Fibroblast of skin of right quadriceps (primary cell): ENCODE data around the gene HBEGF.

ENCODE experiments used
- DNase-seq: peaks from one replicate; pipeline ENCODE4 v3.0.0-alpha.2; 2013

Gene HBEGF

GRCh38 chr5:140331638-140332037 lies 14.8 kb downstream of the HBEGF start:
- DNase-seq = no peak

GRCh38 chr5:140329739-140330481 lies 16.5 kb downstream of the HBEGF start:
- no peak for DNase-seq

GRCh38 chr5:140328036-140328764 lies 18.2 kb downstream of the HBEGF start:
- DNase-seq = no peak

- DNase-seq = peak; percentile 76
Observed at GRCh38 chr5:140327589-140327988, 18.8 kb downstream of the HBEGF start.

- DNase-seq = no peak
Observed at GRCh38 chr5:140325486-140325885, 20.9 kb downstream of the HBEGF start.

- DNase-seq = peak; percentile 80
Observed at GRCh38 chr5:140324617-140325241, 21.7 kb downstream of the HBEGF start.

GRCh38 chr5:140324041-140324600 lies 22.3 kb downstream of the HBEGF start:
- DNase-seq = peak; percentile 31

GRCh38 chr5:140322751-140323731 lies 23.4 kb downstream of the HBEGF start:
- peak; percentile 97 for DNase-seq

GRCh38 chr5:140321796-140322195 lies 24.6 kb downstream of the HBEGF start:
- no peak for DNase-seq

GRCh38 chr5:140319833-140320232 lies 26.6 kb downstream of the HBEGF start:
- DNase-seq = no peak

GRCh38 chr5:140318792-140319191 lies 27.6 kb downstream of the HBEGF start:
- DNase-seq = no peak

GRCh38 chr5:140317859-140318258 lies 28.5 kb downstream of the HBEGF start:
- DNase-seq = peak; percentile 61

- no peak for DNase-seq
Observed at GRCh38 chr5:140312791-140313189, 33.6 kb downstream of the HBEGF start.

- peak; percentile 93 for DNase-seq
Observed at GRCh38 chr5:140312067-140312790, 34.2 kb downstream of the HBEGF start.

- peak; percentile 84 for DNase-seq
Observed at GRCh38 chr5:140311011-140311467, 35.4 kb downstream of the HBEGF start.

GRCh38 chr5:140310434-140310833 lies 36.0 kb downstream of the HBEGF start:
- DNase-seq = no peak

GRCh38 chr5:140309706-140310249 lies 36.6 kb downstream of the HBEGF start:
- DNase-seq = no peak

- no peak for DNase-seq
Observed at GRCh38 chr5:140305471-140305870, 40.9 kb downstream of the HBEGF start.

GRCh38 chr5:140303966-140304365 lies 42.4 kb downstream of the HBEGF start:
- no peak for DNase-seq

GRCh38 chr5:140302786-140303639 lies 43.4 kb downstream of the HBEGF start, which contains the start of gene PFDN1:
PFDN1 (minus strand) TSS chr5:140303101; CDS start chr5:140303073, 28 bp downstream.
- DNase-seq = peak; percentile 95
